ENCODE results near the gene FCHSD2.

DNA sequence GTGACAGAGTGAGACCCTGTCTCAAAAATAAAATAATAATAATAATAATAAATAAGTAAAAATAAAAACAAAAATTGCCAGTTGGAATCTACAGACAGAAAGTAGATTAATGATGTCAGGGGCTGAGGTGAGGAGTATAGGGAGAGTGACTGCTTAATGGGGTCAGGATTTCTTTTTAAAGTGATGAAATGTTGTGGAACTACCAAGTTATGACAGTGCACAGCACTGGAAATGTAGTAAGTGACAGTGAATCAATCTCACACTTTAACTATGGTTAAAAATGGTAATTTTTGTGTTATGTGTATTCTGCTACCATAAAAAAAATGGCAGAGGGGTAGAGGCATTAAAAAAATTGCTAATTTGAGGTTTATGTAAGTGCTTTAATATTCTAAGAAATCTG is 240.7 kb downstream of the FCHSD2 start:
- no peak for TF ChIP-seq POLR2A (IDR thresholded peaks at IDR 0.05; ENCODE audit: low read depth, low read length)
- TF ChIP-seq SPI1 (IDR thresholded peaks at IDR 0.05; ENCODE audit: low read depth, low read length) = no peak

Data from GM12891 (cell line).